NCI-H748 (cell line): Measurements from ENCODE around the gene CMIP.

Experiments
- DNase-seq: peaks from one replicate; lab custom pipeline; 2025; ENCODE audit not compliant: unreplicated experiment; lab: John Stamatoyannopoulos, UW

Gene CMIP

DNA sequence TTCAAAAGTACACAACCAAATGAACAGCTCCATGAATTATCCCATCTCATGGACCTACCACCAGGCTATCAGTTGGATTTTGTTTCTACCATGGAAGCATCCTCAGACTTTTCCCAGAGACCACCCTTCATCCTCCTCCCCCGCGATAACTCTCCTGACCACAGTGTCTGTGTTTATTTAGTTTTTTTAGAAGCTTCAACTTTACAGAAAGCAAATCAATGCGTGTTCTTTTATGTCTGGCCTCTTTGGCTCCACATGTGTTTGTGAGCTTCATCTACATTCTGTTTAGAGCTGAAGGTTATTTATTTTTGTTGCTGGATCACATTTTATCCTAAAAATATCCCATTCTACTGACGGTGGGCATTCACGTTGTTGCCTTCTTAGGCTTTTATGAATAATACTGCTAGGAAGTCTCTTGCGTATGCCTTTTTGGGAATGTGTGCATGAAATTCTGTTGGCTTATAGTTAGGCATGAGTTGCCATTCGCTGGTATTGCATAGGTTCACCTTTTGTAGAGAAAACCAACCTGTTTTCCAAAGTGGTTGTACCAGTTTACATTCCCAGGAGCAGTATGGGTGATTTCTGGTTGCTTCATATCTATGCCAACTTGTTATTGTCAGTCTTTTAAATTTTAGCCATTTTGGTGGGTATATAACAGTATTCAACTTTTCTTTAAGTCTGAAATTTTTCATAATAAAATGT is 83.0 kb downstream of the CMIP start:
- DNase-seq = no peak

DNA sequence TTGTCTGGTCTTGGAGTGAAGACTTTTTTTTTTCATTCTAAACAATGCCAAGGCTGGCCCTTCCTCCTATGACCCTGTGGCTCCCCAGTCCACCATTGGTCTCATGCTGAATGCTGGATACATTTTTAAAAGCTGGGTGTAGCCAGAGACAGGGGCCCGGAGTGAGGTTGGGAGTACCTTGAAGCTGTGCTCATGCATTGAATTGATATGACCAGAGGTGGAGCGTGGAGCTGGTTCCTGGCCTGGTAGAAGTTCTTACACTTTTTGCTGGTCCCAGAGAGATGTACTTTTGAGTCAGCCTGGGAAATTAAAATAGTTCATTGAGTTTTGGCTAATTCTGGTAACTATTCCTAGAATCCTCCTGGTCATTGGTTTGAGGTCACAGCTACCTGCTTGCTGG is 83.6 kb downstream of the CMIP start:
- DNase-seq = no peak

DNA sequence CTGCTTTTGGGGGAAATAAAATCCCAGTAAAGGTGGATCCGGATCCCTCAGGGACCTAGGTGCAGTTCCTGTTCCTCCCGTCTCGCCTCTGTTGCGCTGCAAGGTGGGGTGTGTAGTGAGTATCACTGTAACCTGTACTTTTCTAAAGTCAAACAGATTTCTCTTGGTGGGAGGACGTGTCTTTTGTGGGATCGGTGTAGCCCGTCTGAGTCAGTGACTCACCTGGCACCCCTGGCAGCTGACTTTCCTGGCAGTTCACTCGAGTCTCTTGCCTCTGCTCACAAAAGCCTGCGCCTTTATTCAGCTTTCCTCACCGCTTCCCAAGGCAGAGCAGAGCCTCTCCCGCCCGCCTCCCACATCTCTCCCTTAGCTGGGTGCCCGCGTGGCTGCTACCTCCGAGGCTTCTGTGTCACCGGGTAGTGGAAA is 85.7 kb downstream of the CMIP start:
- no peak for DNase-seq

DNA sequence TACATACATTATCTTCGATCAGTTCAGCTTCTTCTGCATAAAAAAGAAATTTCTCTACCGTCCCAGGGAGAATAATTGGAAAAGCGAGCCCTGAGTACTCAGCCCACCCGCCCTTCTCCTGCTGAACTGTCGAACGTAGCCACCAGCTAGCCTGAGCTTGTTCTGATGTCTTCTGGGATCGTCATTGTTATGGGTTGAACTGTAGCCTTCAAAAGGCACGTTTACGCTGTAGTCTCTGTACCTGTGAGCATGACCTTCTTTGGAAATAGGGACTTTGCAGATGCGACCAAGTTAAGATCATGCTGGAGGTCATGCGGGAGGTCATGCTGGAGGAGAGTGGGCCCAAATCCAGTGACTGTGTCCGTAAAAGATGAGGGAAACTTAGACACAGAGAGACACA is 86.2 kb downstream of the CMIP start:
- DNase-seq = no peak

DNA sequence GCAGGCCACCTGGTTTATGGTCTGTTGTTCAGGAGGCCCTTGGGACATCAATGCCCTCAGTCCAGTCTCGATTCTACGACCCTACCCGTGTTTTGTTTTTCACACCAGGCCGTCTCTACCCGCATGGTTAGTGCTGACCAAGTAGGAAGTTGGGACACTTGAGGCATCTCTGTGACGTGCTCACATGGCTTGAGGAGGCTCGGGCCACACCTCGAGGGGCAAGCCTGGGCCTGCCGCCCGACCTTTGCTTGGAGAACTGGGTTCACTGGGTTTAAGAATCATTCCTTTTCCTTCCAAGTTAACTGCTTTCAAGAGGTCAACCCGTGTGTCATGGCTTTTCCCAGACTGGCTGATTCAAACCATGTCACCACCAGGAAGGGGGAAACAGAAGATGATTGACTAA is 86.8 kb downstream of the CMIP start:
- DNase-seq = no peak

DNA sequence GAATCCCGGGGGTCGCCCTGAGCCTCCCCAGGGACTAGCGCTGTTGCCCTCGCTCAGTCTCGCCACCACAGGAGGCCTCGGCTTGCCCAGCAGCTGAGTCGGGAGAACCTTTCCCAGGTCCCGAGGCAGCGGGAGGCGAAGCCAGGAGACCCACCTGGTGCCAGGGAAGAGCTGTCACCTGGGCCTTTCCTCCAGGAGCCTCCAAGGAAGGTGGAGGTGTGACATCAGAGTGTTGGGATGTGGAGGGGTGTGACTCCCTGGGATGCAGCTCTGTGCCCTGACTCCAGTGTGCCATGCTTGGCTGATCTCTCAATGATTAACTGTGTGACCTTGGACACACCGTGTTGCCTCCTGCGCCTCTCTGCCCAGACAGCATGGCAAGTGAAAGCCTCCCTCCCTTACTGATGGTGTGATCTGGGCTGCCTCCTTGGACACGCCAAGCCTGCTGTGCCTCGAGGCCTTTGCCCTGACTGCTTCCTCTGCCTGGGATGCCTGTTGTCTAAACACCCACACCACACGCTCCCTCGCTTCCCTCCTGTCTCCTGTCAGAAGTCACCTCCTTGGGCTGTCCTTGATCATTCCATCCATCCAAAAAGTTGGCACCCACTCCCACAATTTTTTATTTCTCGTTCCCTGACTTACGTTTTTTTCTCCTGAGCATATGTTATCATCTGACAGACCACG is 88.0 kb downstream of the CMIP start:
- no peak for DNase-seq

DNA sequence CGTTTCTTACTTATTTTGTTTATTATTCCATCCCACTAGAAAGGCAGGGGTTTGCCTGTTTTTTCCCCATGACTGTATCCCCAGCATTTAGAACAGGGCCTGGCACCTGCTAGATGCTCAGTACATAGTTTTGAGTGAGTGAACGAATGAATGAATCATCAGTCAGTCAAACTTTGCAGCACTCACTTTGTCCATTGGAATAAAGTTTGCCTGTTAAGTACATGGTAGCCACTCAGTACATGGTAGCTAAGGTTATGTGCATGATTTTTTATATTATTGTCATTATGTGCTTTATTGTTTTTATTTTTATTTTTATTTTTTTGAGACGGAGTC is 88.5 kb downstream of the CMIP start:
- no peak for DNase-seq

DNA sequence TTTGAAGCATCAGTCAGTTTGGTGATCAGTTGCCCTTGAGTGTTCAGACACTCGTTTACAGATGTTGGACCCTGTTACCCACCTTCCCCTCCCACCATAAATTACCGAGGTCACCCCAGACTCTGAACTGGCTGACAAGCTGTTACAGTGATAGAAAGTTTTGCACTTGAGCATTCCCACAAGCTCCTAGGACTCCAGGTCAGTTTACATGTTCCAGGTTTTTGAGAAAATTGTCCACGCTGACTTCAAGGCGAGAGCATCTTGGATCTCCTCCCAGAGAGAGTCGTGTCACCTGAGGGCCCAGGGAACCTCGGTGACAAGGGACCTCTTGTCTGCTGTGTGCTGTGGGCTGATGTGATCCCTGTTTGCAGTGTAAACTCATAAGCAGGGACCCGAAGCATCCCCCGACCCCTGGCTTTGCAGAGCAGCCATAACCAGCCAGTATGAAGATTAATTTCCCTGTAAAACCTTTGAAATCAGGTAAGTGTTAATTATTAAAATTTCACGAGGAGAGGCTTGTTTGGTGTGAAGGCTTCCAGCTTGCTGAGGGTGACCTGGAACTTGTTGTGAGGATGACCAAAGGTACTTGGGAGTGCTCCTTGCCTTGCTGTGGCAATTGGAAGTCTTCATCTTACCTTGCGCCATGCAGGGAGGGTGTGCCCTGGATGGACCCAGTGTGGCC is 91.2 kb downstream of the CMIP start:
- no peak for DNase-seq

DNA sequence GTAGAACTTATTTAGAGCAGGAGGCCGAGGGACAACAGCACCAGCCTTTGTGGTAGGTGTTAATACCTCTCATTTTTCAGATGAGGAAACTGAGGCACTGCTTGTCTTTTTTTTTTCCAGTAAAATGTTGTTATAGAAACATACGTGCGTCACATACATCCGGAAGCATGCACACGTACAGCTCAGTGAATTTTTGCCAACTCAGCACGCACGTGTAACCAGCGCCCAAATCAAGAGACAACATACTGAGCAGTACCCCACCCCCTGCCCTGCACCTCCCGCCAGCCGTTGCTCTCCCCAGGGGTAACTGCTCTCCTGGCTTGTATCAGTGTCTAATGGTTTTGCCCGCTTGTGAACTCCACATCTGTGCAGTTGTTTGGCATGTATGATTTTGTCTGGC is 92.0 kb downstream of the CMIP start:
- DNase-seq = no peak

DNA sequence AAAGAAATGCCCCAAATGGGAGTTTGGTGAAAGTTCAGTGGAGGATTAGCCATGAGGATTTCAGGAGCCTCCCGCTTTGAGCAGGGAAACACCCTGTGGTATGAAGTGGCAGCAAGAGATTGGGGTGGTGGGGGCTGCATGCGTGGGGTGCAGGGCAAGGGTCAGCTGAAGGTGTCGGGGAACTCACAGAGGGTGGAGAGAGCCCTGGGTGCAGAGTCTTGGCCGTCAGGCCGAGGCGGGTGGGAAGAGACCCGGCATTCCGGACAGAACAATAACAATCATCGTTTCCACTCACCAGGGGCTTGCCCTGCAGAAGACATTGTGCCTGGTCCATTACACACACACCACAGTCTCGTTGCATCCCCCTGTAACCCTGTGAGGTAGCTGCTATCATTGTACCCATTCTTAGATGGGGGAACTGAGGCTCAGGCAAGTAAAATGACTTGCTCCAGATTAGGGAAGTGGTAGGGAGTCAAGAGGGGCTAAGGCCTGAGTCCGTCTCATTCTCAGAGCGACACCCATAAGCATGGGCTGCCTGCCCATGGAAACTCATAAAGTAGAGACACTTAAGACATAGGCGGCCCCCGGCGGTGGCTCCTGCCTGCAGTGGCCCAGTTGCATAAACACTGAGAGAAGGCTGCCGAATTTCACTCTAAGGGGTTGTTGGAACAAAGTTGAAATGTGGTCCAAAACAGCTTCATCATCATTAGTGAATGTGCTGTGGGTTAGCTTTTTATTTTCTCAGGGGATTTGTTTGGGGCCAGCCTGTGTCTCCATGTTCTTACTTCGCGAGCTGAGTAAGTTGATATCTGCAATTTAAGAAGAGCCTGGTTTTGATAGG is 93.3 kb downstream of the CMIP start:
- no peak for DNase-seq

DNA sequence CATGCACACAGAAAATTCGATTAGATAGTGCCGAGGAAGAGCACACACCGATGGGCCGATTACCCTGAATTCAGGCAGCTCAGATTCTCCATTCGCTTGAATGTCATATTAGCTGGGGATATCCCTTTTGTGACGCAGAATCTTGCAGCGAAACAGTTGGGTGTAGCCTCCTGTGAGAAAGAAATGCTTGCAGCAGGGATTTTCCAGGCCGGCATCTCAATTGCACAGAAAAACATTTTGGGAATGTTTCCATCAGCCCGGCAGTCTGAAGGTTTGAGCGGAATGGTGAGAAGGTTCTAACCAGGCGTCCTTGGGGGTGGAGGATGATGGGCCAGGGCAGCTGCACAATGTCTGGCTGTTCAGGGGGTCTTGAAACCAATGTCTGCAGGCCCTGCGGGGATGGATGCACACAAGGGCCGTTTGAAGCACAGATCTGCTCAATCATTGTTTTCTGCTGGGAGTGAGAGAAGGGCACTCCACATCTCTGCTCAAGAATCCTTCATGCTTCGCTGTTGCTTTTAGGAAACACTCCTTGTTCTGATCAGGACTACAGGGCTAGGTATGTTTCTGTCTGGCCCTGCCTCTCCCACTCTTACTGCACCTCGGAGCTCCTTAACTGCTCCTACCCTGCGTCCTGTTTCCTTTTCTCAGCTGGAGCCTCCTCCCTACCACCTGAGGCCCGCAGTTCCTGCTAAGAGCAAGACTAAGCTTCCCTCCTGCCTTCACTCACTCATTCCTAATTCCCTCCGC is 94.6 kb downstream of the CMIP start:
- no peak for DNase-seq

DNA sequence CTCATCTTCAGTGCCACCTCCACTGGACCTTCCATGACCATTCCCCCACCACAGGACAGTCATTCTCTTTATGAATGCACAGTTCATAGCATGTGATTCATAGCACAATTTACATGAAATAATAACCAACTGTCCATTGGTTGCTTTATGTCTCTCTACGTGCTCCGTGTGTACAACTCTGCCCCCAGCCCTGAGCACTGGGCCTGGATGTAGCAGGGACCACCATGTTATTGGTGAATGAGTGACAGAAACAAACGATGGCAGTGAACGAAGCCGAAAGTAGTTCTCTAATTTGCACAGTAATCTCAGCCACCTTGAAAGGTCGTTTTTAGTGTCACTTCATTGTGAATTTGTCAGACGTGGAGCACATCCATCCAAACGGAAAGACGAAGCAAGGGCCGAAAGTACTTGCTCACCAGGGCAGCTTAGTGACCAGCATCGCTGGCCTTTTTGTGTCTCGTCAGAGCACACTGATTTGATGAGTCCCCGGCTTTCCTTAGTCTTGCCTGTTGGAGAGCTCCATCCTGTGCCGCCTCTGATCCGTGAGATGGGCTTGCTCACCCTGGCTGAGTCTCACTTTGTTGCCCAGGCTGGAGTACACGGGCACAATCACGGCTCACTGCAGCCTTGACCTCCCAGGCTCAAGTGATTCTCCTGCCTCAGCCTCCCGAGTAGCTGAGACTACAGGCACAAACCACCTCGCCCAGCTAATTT is 95.3 kb downstream of the CMIP start:
- DNase-seq = no peak

DNA sequence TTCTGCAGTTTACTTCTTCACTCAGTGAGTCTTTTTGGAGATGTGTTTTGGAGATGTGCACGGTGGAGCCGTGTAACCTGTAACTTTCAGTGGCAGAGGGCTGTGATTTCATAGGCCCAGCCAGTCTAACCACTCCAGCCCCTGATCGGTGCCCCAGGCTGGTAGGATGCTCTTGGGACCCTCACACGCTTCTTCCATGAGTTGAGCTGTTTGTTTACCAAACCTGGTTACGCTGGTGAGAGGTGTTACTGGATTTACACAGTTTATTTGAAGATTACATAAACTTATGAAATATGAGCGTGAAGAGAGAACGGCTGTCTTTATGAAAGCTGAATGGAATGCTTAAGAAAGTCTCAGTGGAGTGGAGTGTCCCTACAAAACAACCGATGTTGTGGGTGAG is 96.7 kb downstream of the CMIP start:
- no peak for DNase-seq

DNA sequence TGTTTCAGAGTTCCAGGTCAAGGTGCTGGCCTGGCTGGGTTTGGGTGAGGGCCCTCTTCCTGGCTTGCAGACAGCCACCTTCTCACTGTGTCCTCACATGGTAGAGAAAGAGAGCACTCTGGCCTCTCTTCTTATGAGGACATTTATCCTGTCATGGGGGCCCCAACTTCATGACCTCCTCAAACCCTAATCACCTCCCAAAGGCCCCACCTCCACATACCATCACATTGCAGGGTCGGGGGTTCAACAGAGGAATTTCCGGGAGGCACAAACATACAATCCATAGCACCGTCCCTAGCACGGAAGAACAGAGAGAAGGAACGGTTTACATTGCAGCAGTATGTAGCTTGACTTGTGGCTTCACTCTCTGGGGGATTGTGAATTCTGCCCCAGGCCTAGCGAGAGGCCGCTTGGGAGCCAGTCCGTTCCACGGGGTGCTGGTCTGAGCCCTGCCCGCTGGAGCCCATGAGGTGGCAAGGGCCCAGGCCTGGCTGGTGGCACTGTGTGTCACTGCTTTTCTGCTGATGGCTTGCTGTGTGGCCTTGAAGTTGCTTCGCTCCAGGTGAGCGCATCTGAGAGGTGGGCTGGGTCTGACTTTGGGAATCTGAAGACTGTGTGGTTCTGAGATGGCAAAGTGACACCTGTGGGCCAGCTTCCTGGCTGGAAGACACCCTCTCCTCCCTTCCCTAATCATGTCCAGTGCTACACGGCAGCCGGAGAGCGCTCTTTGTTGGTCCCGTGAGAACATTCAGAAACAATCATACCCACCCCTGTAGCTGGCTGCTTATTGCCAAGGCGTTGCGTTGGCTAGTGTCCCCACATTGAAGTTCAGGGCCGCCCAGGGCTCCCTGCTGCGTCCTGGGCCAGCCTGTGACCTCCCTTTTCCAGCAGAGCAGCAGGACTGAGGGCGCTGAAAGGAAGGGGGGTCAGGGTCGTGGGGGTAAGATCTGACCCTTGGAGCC is 98.3 kb downstream of the CMIP start:
- no peak for DNase-seq

DNA sequence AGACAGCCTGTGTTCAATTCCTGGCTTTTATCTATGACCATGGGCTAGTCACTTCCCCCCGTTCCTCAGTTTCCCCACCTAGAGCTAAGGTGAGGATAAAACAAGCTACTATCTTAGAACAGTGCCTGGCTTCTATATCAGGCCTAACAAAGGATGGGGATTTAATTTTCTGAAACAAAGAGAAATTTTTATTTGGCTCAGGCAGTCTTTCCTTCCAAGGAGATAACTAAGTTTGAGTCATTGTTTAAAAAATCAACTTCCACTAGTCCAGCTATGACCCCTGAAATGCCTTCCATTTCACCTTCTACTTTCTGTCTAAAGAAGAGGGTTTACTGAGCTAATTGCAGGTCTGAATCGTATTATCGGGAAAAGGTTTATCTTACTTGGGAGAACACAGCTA is 99.0 kb downstream of the CMIP start:
- DNase-seq = no peak

DNA sequence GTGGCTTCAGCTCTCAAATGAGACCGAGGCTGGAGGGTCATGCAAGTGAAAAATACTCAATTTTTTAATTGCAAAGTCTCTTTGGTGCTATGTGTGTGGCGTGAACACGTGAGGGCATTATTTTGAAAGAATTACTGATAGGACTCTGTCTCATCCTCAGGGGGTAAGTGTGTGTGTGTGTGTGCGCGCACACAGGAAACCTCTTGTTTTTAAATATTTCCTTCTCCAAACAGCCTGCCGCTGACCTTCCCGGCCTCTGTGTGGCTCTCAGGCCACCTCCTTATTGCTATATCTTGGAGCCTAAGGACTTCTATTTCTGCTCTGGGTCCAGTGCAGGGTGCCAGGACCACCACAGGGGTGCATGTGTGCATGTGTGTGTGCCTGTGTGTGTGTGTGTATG is 99.7 kb downstream of the CMIP start:
- DNase-seq = no peak

DNA sequence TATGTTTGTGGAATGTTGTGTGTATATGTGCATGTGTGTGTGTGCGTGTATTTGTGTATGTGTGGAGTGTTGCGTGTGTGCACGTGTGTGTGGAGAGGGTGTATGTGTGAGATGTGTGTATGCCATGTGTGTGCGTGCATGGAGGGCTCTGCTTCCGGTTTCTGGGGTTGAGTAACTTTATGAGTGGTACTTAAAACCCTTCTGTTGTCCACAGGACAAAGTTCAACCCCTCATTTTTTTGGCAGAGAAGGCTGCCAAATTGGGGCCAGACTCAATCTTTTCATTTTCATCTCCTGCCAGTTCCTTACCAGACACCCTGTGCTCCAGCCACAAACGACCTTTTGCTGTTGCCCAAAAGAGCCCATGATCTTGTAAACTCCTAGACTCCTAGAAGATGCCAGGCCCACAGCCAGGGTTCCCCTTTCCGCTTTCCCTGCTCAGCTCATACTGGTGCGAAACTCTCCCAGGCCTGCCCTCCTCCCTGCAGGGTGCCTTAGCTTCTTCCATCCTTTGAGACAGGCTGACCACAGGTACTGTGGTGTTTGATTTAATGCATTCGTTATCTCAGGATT is 100.2 kb downstream of the CMIP start:
- no peak for DNase-seq

DNA sequence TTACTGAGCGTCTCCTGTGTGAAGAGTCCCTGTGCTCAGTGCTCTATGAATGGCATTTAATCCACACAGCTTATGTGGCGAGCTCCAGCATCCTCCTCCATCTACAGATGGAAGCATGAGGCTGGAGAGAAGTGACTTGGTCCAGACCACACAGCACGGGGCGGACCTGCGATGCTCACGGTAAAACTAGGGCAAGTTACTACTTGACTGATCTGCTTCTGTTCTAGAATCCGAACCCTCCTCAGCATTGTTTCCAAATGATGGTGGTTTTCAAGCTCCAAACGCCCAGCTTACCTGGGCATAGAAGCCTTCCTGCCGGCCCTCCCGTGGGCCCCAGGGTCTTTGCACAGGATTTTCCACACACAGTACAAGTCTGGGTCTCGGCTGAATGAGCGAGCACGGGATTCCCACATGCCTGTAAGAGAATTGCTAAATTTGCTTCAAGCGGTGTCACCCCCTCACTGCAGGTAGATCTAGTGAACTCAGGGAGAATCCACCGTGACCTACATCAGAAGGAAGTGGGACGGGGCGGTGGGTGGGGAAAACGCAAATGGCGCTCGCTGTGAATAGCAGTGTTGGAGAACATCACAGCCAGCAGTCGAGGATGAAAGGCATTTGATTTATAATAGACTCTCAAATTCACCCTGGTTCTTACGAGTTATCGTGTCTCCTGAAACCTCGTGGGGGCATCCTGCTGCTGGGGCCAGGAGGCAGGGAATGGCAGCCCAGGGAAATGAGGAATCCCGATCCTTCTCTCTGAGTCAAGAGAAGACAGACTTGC is 101.1 kb downstream of the CMIP start:
- DNase-seq = no peak
